HG02840 (cell line): ENCODE measurements around the gene TCFL5.

Experiments
- ATAC-seq: cut with Tn5 transposase; IDR thresholded peaks from one replicate; pipeline ENCODE4 v1.9.1; 2021; ENCODE audit warnings: mild to moderate bottlenecking, moderate library complexity, moderate number of reproducible peaks; ENCODE audit not compliant: unreplicated experiment, low FRiP score

The TCFL5 gene

GRCh38 chr20:62801284-62802010, 60.2 kb downstream of the TCFL5 start:
- no peak for ATAC-seq

- no peak for ATAC-seq
These were observed 61.0 kb downstream of the TCFL5 start for GRCh38 chr20:62800314-62801259.

- ATAC-seq = no peak
These were observed 61.7 kb downstream of the TCFL5 start for GRCh38 chr20:62799873-62800272.

DNA sequence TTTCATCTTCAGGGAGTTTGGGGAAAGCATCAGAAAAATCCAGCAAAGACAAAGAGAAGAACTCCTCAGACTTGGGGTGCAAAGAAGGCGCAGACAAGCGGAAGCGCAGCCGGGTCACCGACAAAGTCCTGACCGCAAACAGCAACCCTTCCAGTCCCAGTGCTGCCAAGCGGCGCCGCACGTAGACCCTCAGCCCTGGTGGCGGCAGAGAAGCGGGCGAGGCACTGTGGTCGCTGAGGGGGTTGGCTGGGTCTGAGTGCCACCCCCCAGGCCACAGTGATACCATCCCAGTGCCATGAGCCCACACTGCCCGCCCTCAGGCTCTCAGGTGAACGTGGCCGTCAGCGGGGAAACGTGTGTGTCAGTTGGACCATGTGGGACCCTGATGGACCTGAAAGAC, 62.2 kb downstream of the TCFL5 start:
- ATAC-seq = no peak

DNA sequence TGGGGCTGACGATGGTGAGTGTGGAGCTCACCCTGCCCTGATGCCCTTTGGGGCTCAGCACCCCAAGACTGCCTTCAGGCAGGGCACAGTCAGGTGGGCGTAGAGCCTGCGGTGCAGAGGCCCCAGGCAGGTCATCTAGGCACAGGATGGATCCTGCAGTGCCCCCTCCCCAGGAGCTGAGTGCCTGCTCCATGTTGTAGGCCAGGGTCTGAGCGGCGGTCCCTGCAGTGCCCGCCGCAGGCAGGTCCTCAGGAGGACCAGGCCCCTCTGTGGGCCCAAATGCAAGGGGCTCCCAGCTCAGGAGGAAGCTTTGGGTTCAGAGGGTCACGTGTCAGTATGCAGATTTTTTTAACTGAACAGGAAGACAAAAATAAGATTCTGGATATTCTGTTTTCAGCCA, 62.6 kb downstream of the TCFL5 start:
- no peak for ATAC-seq

- ATAC-seq = no peak
These were observed 63.7 kb downstream of the TCFL5 start for GRCh38 chr20:62797671-62798532.

DNA sequence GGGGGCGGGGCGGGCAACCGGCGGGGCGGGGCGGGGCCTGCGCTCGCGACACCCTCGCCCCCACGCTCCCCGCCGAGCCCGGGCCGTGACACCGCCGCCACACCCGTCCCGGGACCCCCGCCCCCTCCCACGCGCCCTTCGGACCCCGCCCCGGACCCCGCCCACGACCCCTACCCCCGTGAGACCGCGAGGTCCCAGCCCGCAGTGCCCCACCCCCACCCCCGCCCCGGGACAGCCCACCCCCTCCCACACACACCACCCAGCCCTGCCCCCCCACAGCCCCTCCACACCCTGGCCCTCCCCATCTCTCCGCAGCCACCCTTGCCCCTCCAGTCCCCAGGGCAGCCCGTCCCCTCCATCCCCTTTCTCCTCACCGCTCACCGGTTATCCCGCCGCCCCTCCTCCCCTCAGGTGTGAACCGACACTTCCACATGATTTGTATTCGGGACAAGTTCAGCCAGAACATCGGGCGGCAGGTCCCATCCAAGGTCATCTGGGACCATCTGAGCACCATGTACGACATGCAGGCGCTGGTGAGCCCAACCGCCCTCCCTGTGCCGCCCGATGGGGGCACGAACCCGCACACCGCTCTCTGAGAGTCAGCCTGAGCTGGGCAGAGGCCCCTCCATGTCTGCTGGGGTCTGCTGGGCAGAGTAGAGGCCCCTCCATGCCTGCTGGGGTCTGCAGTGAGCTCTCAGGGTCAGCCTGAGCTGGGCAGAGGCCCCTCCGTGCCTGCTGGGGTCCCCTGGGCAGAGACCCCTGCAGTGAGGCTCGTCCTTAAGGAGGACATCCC, 64.7 kb downstream of the TCFL5 start:
- no peak for ATAC-seq

DNA sequence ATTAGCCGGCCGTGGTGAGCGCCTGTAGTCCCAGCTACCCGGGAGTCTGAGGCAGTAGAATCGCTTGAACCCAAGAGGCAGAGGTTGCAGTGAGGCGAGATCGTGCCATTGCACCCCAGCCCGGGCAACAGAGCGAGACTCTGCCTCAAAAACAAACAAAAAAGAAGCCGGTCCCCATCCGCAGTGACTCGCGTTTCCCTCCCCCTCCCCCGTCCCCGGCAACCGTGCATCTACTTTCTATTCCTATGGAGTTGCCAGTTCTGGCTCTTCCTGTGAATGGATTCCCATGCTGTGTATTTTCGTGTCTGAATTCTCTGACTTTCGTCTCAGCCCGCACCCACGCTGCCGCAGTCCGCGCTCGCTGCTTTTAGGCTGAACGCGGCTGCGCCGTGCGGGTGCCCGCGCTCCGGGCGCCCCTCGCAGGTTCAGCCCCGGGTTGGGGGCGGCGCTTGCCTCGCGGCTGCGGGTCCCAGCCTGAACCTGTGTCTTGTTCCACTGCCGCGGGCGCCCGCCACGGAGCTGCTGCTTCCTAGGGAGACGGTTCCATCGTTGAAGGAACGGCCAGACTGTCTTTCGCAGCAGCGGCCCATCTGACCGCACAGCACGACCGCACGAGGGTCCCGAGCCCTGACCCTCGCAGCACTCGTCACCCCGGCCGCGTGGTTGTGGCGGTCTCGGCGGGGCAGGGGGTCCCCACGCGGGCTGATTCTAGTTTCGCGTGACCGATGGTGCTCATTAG, 66.4 kb downstream of the TCFL5 start:
- ATAC-seq = no peak

GRCh38 chr20:62794007-62794724, 67.5 kb downstream of the TCFL5 start:
- peak; percentile 62 for ATAC-seq

GRCh38 chr20:62793757-62794006, 67.9 kb downstream of the TCFL5 start:
- no peak for ATAC-seq

GRCh38 chr20:62792940-62793756, 68.5 kb downstream of the TCFL5 start:
- ATAC-seq = no peak

GRCh38 chr20:62792182-62792939, 69.3 kb downstream of the TCFL5 start:
- no peak for ATAC-seq

- no peak for ATAC-seq
These were observed 70.1 kb downstream of the TCFL5 start for GRCh38 chr20:62791301-62792181.
